ENCODE measurements around the gene KLHL25.

- TF ChIP-seq CTCF (IDR thresholded peaks at IDR 0.05) (no peak), EP300 (IDR thresholded peaks at IDR 0.05) (no peak)
Observed at GRCh38 chr15:85722374-85723152, 72.2 kb downstream of the KLHL25 start.

All from sigmoid colon (tissue), 4 donors.